Right lobe of liver (tissue), 6 donors: ENCODE data around the gene LGMN. TPM values are rescaled to one million over a fixed set of nuclear protein-coding genes. Genes with fewer than 3 reads are reported as not detected.

ENCODE experiments used
- ATAC-seq, 4 donors: fragments of 200-7000 bp; cut with Tn5 transposase; one replicate each; pipeline ENCODE4 v1.9.1; 2020; ENCODE audit warnings: mild to moderate bottlenecking in 4 of 4, moderate library complexity in 4 of 4
- DNase-seq, 3 donors: peaks; one replicate each; pipeline ENCODE4 v3.0.0-alpha.2; 2020
- H3K27ac ChIP-seq, 3 donors: fragments of 200-600 bp; one replicate each; pipeline ENCODE4 v1.8.0; 2022
- H3K27me3 ChIP-seq, 2 donors: fragments of 200-600 bp; one replicate each; pipeline ENCODE4 v1.8.0; 2022
- H3K36me3 ChIP-seq, 4 donors: fragments of 200-600 bp; sonication (generic) in 1 of 4; one replicate each; pipeline versions ENCODE4 v1.5.1 to v1.8.0; 2017 to 2022; ENCODE audit warnings: control low read depth in 1 of 4
- H3K4me1 ChIP-seq, 4 donors: fragments of 200-600 bp; sonication (generic) in 1 of 4; one replicate each; pipeline versions ENCODE4 v1.5.1 to v1.8.0; 2017 to 2022; ENCODE audit warnings: control low read depth in 1 of 4
- H3K4me3 ChIP-seq, 3 donors: fragments of 200-600 bp; one replicate each; pipeline ENCODE4 v1.8.0; 2022
- H3K9me3 ChIP-seq, 4 donors: fragments of 200-600 bp; sonication (generic) in 1 of 4; one replicate each; pipeline versions ENCODE4 v1.5.1 to v1.8.0; 2017 to 2022; ENCODE audit warnings: control low read depth in 1 of 4
- CTCF ChIP-seq, 4 donors: fragments of 200-600 bp in 3 of 4; fragments of 450-650 bp in 1 of 4; IDR thresholded peaks; one replicate each; pipeline versions ENCODE4 v1.5.1 to v1.8.0; 2016 to 2022; ENCODE audit warnings: antibody characterized with exemption in 4 of 4, mild to moderate bottlenecking in 2 of 4
- POLR2A ChIP-seq: fragments of 450-650 bp; IDR thresholded peaks from one replicate; pipeline ENCODE4 v1.6.1; 2017; ENCODE audit warnings: antibody characterized with exemption, mild to moderate bottlenecking
- whole genome bisulfite sequencing: methylation state at CpG from one replicate; pipeline ENCODE4 v1.1.6; 2018; ENCODE audit warnings: low coverage, low lambda C conversion rate; ENCODE audit not compliant: insufficient coverage; ENCODE audit errors: missing lambda C conversion rate; 5-methylcytosine and 5-hydroxymethylcytosine counted together
- intact Hi-C, 2 donors: fragments of 100-400 bp; cut with DNase I; formaldehyde crosslinking; loops; one replicate each; pipeline versions ENCODE4 v1.11.2 to v1.14.1; 2022
- total RNA-seq, 6 experiments: library from RNA; depleted of rRNA in 2 of 6; stranded (reverse); fragments of >200 nt in 2 of 6; fragmentation: NEBNext Ultra II Directional in 3 of 6; extraction: Animal tissue kit (Norgen Biotek cat#: 25700) in 3 of 6; gene quantifications; one replicate each; pipeline versions ENCODE4 v1.1.0 to v1.2.4, GENCODE V29; 2016 to 2023
- donor health status: DM: no; HTN: yes; CAD: no.
- donor health status: DM: no; HTN: no; CAD: no.
- donor health status: DM: no; HTN: no; CAD: no.
- donor health status: DM: no; HTN: yes; CAD: no.
- donor health status: DM: no; HTN: yes; CAD: no.

LGMN gene
- total RNA-seq, 6 experiments from 2014 or later: 39.6 to 111 (median 49.3) TPM

GRCh38 chr14:92675421-92675820 lies 73.0 kb downstream of the LGMN start:
- no peaks in the 10 kb centered on the region for H3K27me3 ChIP-seq
- H3K4me1 ChIP-seq: no peaks in the 10 kb centered on the region
- TF ChIP-seq CTCF (IDR thresholded peaks at IDR 0.05) (no peak), POLR2A (no peak)
- H3K9me3 ChIP-seq: no peaks in the 10 kb centered on the region
- peaks cover 0 to 14% (median 3%) of the 10 kb centered on the region in 4 donors for H3K36me3 ChIP-seq
- peak in 1 of 3 donors; percentile 32 for DNase-seq
- 70% methylated on average over 4 of the region's 6 CpGs for WGBS
- ATAC-seq: no peak
- no peak overlapping the region for H3K4me3 ChIP-seq
- no peak overlapping the region for H3K27ac ChIP-seq
- intact Hi-C loops: no loop called here

- Histone ChIP-seq H3K4me1 (no peaks in the 10 kb centered on the region), H3K27ac (no peak overlapping the region), H3K4me3 (no peak overlapping the region), H3K27me3 (no peaks in the 10 kb centered on the region), H3K9me3 (no peaks in the 10 kb centered on the region), H3K36me3 (peaks cover 0 to 12% (median 3%) of the 10 kb centered on the region in 4 donors)
- intact Hi-C loops: no loop called here
- ATAC-seq (no peak), DNase-seq (peak in 1 of 3 donors; percentile 39)
- WGBS: 82% methylated on average over 19 of the region's 19 CpGs
- TF ChIP-seq POLR2A (no peak), CTCF (IDR thresholded peaks at IDR 0.05) (no peak)
These were observed 74.8 kb downstream of the LGMN start for GRCh38 chr14:92673601-92674150.

GRCh38 chr14:92670643-92671366 lies 77.6 kb downstream of the LGMN start:
- 55% methylated on average over 4 of the region's 9 CpGs for WGBS
- ATAC-seq: no peak
- TF ChIP-seq POLR2A (no peak), CTCF (IDR thresholded peaks at IDR 0.05) (no peak)

GRCh38 chr14:92670160-92670559 lies 78.3 kb downstream of the LGMN start:
- ATAC-seq (no peak), DNase-seq (peak in 1 of 3 donors; percentile 38)
- peaks cover 0 to 7% (median 0%) of the 10 kb centered on the region in 4 donors for H3K36me3 ChIP-seq
- no peak overlapping the region for H3K4me3 ChIP-seq
- 76% methylated on average over 2 of the region's 4 CpGs for WGBS
- no peaks in the 10 kb centered on the region for H3K4me1 ChIP-seq
- intact Hi-C loops: no loop called here
- H3K27ac ChIP-seq: no peak overlapping the region
- TF ChIP-seq POLR2A (no peak), CTCF (IDR thresholded peaks at IDR 0.05) (no peak)
- H3K27me3 ChIP-seq: no peaks in the 10 kb centered on the region
- no peaks in the 10 kb centered on the region for H3K9me3 ChIP-seq

More at GRCh38 chr14:92670643-92671366, 77.6 kb downstream of the LGMN start:
- intact Hi-C loops: no loop called here
- H3K27ac ChIP-seq: no peak overlapping the region
- H3K4me3 ChIP-seq: no peak overlapping the region
- H3K4me1 ChIP-seq: no peaks in the 10 kb centered on the region
- DNase-seq: peak in 1 of 3 donors; percentile 16
- no peaks in the 10 kb centered on the region for H3K9me3 ChIP-seq
- H3K27me3 ChIP-seq: no peaks in the 10 kb centered on the region
- H3K36me3 ChIP-seq: peaks cover 0 to 7% (median 0%) of the 10 kb centered on the region in 4 donors
